K562 (cell line): Measurements from ENCODE around the gene GUCY2C. TPM values are rescaled to one million over a fixed set of nuclear protein-coding genes. Genes with fewer than 3 reads are reported as not detected.

Experiments
- ATAC-seq: fragments of 200-7000 bp; cut with Tn5 transposase; 3 replicates; pipeline ENCODE4 v1.9.1; 2020; ENCODE audit warnings: moderate library complexity
- BruUV-seq: library from RNA; stranded (reverse); fragments of 400-500 nt; replicated peaks from 2 replicates; lab custom pipeline; 2021; lab: Mats Ljungman, UMichigan
- CTCF ChIA-PET: fragments of 300-600 bp; formaldehyde crosslinking; extraction: SDS; loops from one replicate; lab custom pipeline; 2021; ENCODE audit warnings: low intra/inter-chr PET ratio; lab: Yijun Ruan, JAX
- POLR2A ChIA-PET: fragments of 300-600, 350-650 bp; sonication (Branson Sonifier 250); formaldehyde crosslinking; extraction: SDS; loops from one replicate; lab custom pipeline; 2021; ENCODE audit warnings: antibody characterized with exemption, inconsistent platforms; lab: Yijun Ruan, JAX
- DNase-seq, 4 experiments: peaks; one replicate each; pipeline versions ENCODE4 v3.0.0 to v3.0.0-alpha.2; 2011 to 2018; ENCODE audit warnings: low spot score in 3 of 4, mixed read lengths in 3 of 4; ENCODE audit errors: extremely low read depth in 1 of 4
- FAIRE-seq: peaks from 2 replicates; lab custom pipeline; 2011; peaks lifted over from hg19 to GRCh38; lab: Jason Lieb, UNC
- H2AFZ ChIP-seq: 2 replicates; pipeline ENCODE4 v1.6.0; 2011; ENCODE audit warnings: low read depth, low read length, control low read depth, inconsistent platforms
- H3K27ac ChIP-seq: fragments of 200-600 bp; 3 replicates; pipeline ENCODE4 v1.8.0; 2011; ENCODE audit warnings: low read depth, mild to moderate bottlenecking, control low read depth, inconsistent platforms, low read length, moderate library complexity, mixed read lengths; ENCODE audit errors: extremely low read depth
- H3K27me3 ChIP-seq, 2 experiments: fragments of 300-600 bp in 1 of 2; 2 replicates in 1 of 2; 3 replicates in 1 of 2; pipeline versions ENCODE4 v1.6.0 to v1.8.0; 2011; ENCODE audit warnings: inconsistent platforms in 2 of 2, low read length in 2 of 2, mild to moderate bottlenecking in 1 of 2, mixed read lengths in 1 of 2, moderate library complexity in 1 of 2; ENCODE audit not compliant: control insufficient read depth in 2 of 2, insufficient read depth in 2 of 2
- H3K36me3 ChIP-seq: fragments of 300-600 bp; 3 replicates; pipeline ENCODE4 v1.8.0; 2011; ENCODE audit warnings: mild to moderate bottlenecking, low read length, inconsistent platforms; ENCODE audit not compliant: control insufficient read depth, insufficient read depth
- H3K4me1 ChIP-seq, 2 experiments: fragments of 200-600 bp in 1 of 2; replicated peaks in 1 of 2; 2 replicates in 1 of 2; 3 replicates in 1 of 2; pipeline versions ENCODE4 v1.5.1 to v1.8.0; 2011; ENCODE audit warnings: inconsistent platforms in 2 of 2, low read length in 2 of 2, mild to moderate bottlenecking in 1 of 2, mixed read lengths in 1 of 2, moderate library complexity in 1 of 2; ENCODE audit not compliant: control insufficient read depth in 2 of 2, insufficient read depth in 2 of 2
- H3K4me2 ChIP-seq: 2 replicates; pipeline ENCODE4 v1.6.1; 2011; ENCODE audit warnings: low read length, control low read depth, inconsistent platforms, mixed read lengths; ENCODE audit not compliant: insufficient read depth
- H3K4me3 ChIP-seq: fragments of 200-600 bp; sonication (generic), shearing (Covaris generic); 2 replicates; pipeline ENCODE4 v1.5.1; 2016; ENCODE audit warnings: control low read depth, inconsistent platforms
- H3K79me2 ChIP-seq: fragments of 200-600 bp; 3 replicates; pipeline ENCODE4 v1.8.0; 2011; ENCODE audit warnings: low read length, inconsistent platforms; ENCODE audit not compliant: control insufficient read depth, insufficient read depth
- H3K9ac ChIP-seq, 2 experiments: 2 replicates each; pipeline versions ENCODE4 v1.6.0 to v1.6.1; 2011; ENCODE audit warnings: low read depth in 2 of 2, low read length in 2 of 2, control low read depth in 1 of 2, inconsistent platforms in 1 of 2, mild to moderate bottlenecking in 1 of 2, mixed read lengths in 1 of 2; ENCODE audit not compliant: insufficient read depth in 1 of 2
- H3K9me1 ChIP-seq: one replicate; pipeline ENCODE4 v1.6.0; 2011; ENCODE audit warnings: inconsistent platforms, mild to moderate bottlenecking, low read length, moderate library complexity; ENCODE audit not compliant: control insufficient read depth, insufficient read depth
- H3K9me3 ChIP-seq: replicated peaks from 2 replicates; pipeline ENCODE4 v1.5.1; 2011; ENCODE audit warnings: low read depth, low read length, inconsistent platforms; ENCODE audit not compliant: control insufficient read depth, insufficient read depth
- H4K20me1 ChIP-seq: replicated peaks from 2 replicates; pipeline ENCODE4 v1.6.1; 2011; ENCODE audit warnings: low read length, inconsistent platforms, mixed read lengths; ENCODE audit not compliant: control insufficient read depth, insufficient read depth
- CTCF ChIP-seq, 3 experiments: IDR thresholded peaks in 2 of 3; conservative IDR thresholded peaks in 1 of 3; 2 replicates each; pipeline ENCODE4 v1.5.1; 2011 to 2012; ENCODE audit warnings: low read length in 3 of 3, mild to moderate bottlenecking in 3 of 3, control low read depth in 2 of 3, improper control_type of control experiment in 1 of 3, inconsistent platforms in 1 of 3, low read depth in 1 of 3, mixed read lengths in 1 of 3, moderate library complexity in 1 of 3; ENCODE audit not compliant: insufficient read depth in 2 of 3
- MXD1 ChIP-seq: fragments of 250-450 bp; sonication (Bioruptor Pico); IDR thresholded peaks from 2 replicates; pipeline ENCODE4 v1.8.0; 2021; ENCODE audit warnings: borderline replicate concordance, mild to moderate bottlenecking, moderate library complexity; ENCODE audit not compliant: poor library complexity, severe bottlenecking
- NCOA1 ChIP-seq: fragments of 450-650 bp; IDR thresholded peaks from 2 replicates; pipeline ENCODE4 v1.6.1; 2016; ENCODE audit warnings: low read depth
- PURB ChIP-seq: sonication (generic); formaldehyde crosslinking; IDR thresholded peaks from 2 replicates; pipeline ENCODE4 v1.9.0; 2021; ENCODE audit warnings: low read depth, mild to moderate bottlenecking, missing genetic modification reagents
- REST ChIP-seq, 2 experiments: fragments of 450-650 bp; formaldehyde crosslinking in 1 of 2; IDR thresholded peaks; 2 replicates each; pipeline versions ENCODE4 v1.4.0 to v1.6.1; 2014 to 2020; ENCODE audit warnings: mild to moderate bottlenecking in 2 of 2, borderline replicate concordance in 1 of 2, low read depth in 1 of 2
- SFPQ ChIP-seq: fragments of 200-400 bp; formaldehyde crosslinking; IDR thresholded peaks from 2 replicates; pipeline ENCODE4 v1.6.1; 2017; ENCODE audit warnings: mild to moderate bottlenecking, low read depth, low read length, moderate library complexity
- ZNF699 ChIP-seq: fragments of 250-450 bp; sonication (Bioruptor Pico); IDR thresholded peaks from 2 replicates; pipeline ENCODE4 v1.8.0; 2021; ENCODE audit warnings: mild to moderate bottlenecking, moderate library complexity; ENCODE audit not compliant: insufficient replicate concordance
- WGBS: fragments of 100-300 bp; shearing (Covaris generic); methylation state at CpG from one replicate; pipeline ENCODE4 v1.1.6; 2016; ENCODE audit warnings: low coverage, mixed read lengths; ENCODE audit not compliant: insufficient coverage; ENCODE audit errors: missing lambda C conversion rate; 5-methylcytosine and 5-hydroxymethylcytosine counted together
- in situ Hi-C: fragments of 300-500 bp; cut with MboI; formaldehyde crosslinking; loops from 4 replicates; pipeline ENCODE4 v1.15.0; 2018; ENCODE audit warnings: inconsistent platforms, mixed read lengths
- intact Hi-C: fragments of 100-400 bp; cut with micrococcal nuclease; formaldehyde crosslinking; loops from 2 replicates; pipeline ENCODE4 v1.14.2; 2022
- polyA plus RNA-seq, 8 experiments: library from polyadenylated mRNA; depleted of rRNA in 4 of 8; stranded (reverse) in 5 of 8; unstranded in 3 of 8; fragments of >200 nt; fragmentation: Nextera tagmentation in 2 of 8; fragmentation: Illumina TruSeq in 1 of 8; extraction: Ambion mirVana in 2 of 8; extraction: Trizol in 1 of 8; gene quantifications; 2 replicates each; pipeline versions ENCODE4 v1.2.1 to v1.2.3, GENCODE V29; 2011 to 2014; ENCODE audit warnings: inconsistent platforms in 1 of 8, missing spikeins in 1 of 8
- total RNA-seq, 7 experiments: library from RNA; depleted of rRNA in 6 of 7; stranded (reverse); fragments of >200 nt in 6 of 7; fragmentation: Illumina TruSeq in 2 of 7; extraction: Trizol in 2 of 7; gene quantifications; 2 replicates each; pipeline versions ENCODE4 v1.2.1 to v1.2.3, GENCODE V29; 2011 to 2021; ENCODE audit warnings: low replicate concordance in 1 of 7

Gene GUCY2C
- total and polyA plus RNA-seq, 9 of the 15 experiments (the other 6 are each of a cell fraction or from before 2014, with no cell fraction given) = 0.01 to 0.05 (median 0.04) TPM; not detected in 6

GRCh38 chr12:14716848-14717444 lies 20.5 kb upstream of the GUCY2C start:
- H4K20me1 ChIP-seq = no peaks in the 10 kb centered on the region
- no peaks in the 10 kb centered on the region for H3K9me3 ChIP-seq
- DNase-seq (peak; percentile 18 to 44 (median 30)), FAIRE-seq (no peak), ATAC-seq (peak; percentile 81)
- 0% methylated on average over 1 of the region's 1 CpG for WGBS
- H3K4me2 ChIP-seq = no peak overlapping the region
- H3K79me2 ChIP-seq = no peaks in the 10 kb centered on the region
- no peak overlapping the region for H3K27ac ChIP-seq
- H3K9me1 ChIP-seq = no peaks in the 10 kb centered on the region
- H3K4me1 ChIP-seq = no peaks in the 10 kb centered on the region
- no peaks in the 10 kb centered on the region for H3K27me3 ChIP-seq
- intact Hi-C loops (loop anchor here (2.0 to 5.0 kb wide), 2 partner anchors 86 to 480 kb away; no protein-coding TSS in a partner anchor), in situ Hi-C loops (no loop called here)
- no peaks in the 10 kb centered on the region for H3K36me3 ChIP-seq
- ChIA-PET CTCF (interaction anchor here (1.5 kb wide), 1 partner anchor 87 kb away, joined by 6 read pairs; no protein-coding TSS in a partner anchor), POLR2A (no interaction called here)
- BruUV-seq = no TSS peak
- no peak overlapping the region for H2AFZ ChIP-seq
- H3K4me3 ChIP-seq = no peak overlapping the region
- H3K9ac ChIP-seq = no peak overlapping the region
- TF ChIP-seq PURB (CRISPR knock-in tag) (no peak), CTCF (IDR thresholded peaks at IDR 0.05 in 2 of 3, conservative IDR thresholded peaks at IDR 0.05 in 1 of 3; ENCODE audit: insufficient read depth in 2 of 3, low read depth in 1 of 3, low read length in 3 of 3) (peak; percentile 34 to 51 (median 45); a peak in 5 of 6 replicates), REST (IDR thresholded peaks at IDR 0.05; ENCODE audit: borderline replicate concordance) (peak; percentile 25; the same call in 1 of the 2 replicates), REST (CRISPR knock-in tag; IDR thresholded peaks at IDR 0.05; ENCODE audit: low read depth) (no peak), MXD1 (CRISPR knock-in tag) (no peak), ZNF699 (CRISPR knock-in tag) (no peak), SFPQ (no peak), NCOA1 (no peak)
